GM12878 (cell line): ENCODE results near the gene PNPLA5.

Experiments
- EP300 ChIP-seq, 2 experiments: fragments of 150-350 bp in 1 of 2; IDR thresholded peaks; 2 replicates each; pipeline ENCODE4 v1.6.1; 2011 to 2012; ENCODE audit warnings: low read depth in 2 of 2, low read length in 2 of 2, borderline replicate concordance in 1 of 2, improper control_type of control experiment in 1 of 2, inconsistent platforms in 1 of 2; ENCODE audit not compliant: control insufficient read depth in 1 of 2
- EZH2 ChIP-seq: IDR thresholded peaks from 2 replicates; pipeline ENCODE4 v1.6.1; 2012; ENCODE audit warnings: low read depth, mild to moderate bottlenecking, control low read depth, inconsistent platforms, low read length, borderline replicate concordance; ENCODE audit not compliant: control insufficient read depth
- FOXK2 ChIP-seq: fragments of 450-650 bp; IDR thresholded peaks from 2 replicates; pipeline ENCODE4 v1.6.1; 2017; ENCODE audit warnings: mild to moderate bottlenecking, moderate library complexity
- FOXM1 ChIP-seq: IDR thresholded peaks from 2 replicates; pipeline ENCODE4 v1.6.1; 2012; ENCODE audit warnings: low read depth, mild to moderate bottlenecking, inconsistent platforms, low read length, moderate library complexity
- HCFC1 ChIP-seq: fragments of 150-350 bp; IDR thresholded peaks from 2 replicates; pipeline ENCODE4 v1.6.1; 2014; ENCODE audit warnings: low read length
- MTA3 ChIP-seq: IDR thresholded peaks from 2 replicates; pipeline ENCODE4 v1.6.1; 2012; ENCODE audit warnings: low read length, inconsistent platforms, borderline replicate concordance
- MYC ChIP-seq: IDR thresholded peaks from 2 replicates; pipeline ENCODE4 v1.6.1; 2011; ENCODE audit warnings: mild to moderate bottlenecking, low read length, moderate library complexity, inconsistent platforms; ENCODE audit not compliant: insufficient read depth, insufficient replicate concordance, insufficient read length, severe bottlenecking
- NR2F1 ChIP-seq: fragments of 450-650 bp; conservative IDR thresholded peaks from 2 replicates; pipeline ENCODE4 v1.6.1; 2017; ENCODE audit warnings: mild to moderate bottlenecking
- TF ChIP-seq, protein P1 (sequence below), 3 experiments: IDR thresholded peaks in 2 of 3; conservative IDR thresholded peaks in 1 of 3; 2 replicates each; pipeline ENCODE4 v1.5.1; 2011; ENCODE audit warnings: low read depth in 3 of 3, low read length in 3 of 3, mild to moderate bottlenecking in 3 of 3, control low read depth in 2 of 3, moderate library complexity in 2 of 3, inconsistent platforms in 1 of 3, mixed read lengths in 1 of 3; ENCODE audit not compliant: control insufficient read depth in 2 of 3, insufficient read depth in 1 of 3; ENCODE audit errors: extremely low read depth in 1 of 3
- TF ChIP-seq, protein P2 (sequence below): fragments of 450-650 bp; formaldehyde crosslinking; IDR thresholded peaks from 2 replicates; pipeline ENCODE4 v1.5.0; 2022; ENCODE audit warnings: mild to moderate bottlenecking, missing genetic modification characterization
- TF ChIP-seq, protein P3 (sequence below): fragments of 450-650 bp; IDR thresholded peaks from 2 replicates; pipeline ENCODE4 v1.6.1; 2014; ENCODE audit warnings: mild to moderate bottlenecking

GRCh38 chr22:43880541-43880991, 11.2 kb downstream of the PNPLA5 start:
- TF ChIP-seq HCFC1 (no peak), FOXM1 (no peak), FOXK2 (no peak), MYC (no peak), MTA3 (no peak), NR2F1 (no peak), EP300 (IDR thresholded peaks at IDR 0.05; ENCODE audit: borderline replicate concordance in 1 of 2, control insufficient read depth in 1 of 2, low read depth in 2 of 2, low read length in 2 of 2) (no peak), EZH2 (no peak)
- TF ChIP-seq, protein P1, sequence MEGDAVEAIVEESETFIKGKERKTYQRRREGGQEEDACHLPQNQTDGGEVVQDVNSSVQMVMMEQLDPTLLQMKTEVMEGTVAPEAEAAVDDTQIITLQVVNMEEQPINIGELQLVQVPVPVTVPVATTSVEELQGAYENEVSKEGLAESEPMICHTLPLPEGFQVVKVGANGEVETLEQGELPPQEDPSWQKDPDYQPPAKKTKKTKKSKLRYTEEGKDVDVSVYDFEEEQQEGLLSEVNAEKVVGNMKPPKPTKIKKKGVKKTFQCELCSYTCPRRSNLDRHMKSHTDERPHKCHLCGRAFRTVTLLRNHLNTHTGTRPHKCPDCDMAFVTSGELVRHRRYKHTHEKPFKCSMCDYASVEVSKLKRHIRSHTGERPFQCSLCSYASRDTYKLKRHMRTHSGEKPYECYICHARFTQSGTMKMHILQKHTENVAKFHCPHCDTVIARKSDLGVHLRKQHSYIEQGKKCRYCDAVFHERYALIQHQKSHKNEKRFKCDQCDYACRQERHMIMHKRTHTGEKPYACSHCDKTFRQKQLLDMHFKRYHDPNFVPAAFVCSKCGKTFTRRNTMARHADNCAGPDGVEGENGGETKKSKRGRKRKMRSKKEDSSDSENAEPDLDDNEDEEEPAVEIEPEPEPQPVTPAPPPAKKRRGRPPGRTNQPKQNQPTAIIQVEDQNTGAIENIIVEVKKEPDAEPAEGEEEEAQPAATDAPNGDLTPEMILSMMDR (IDR thresholded peaks at IDR 0.05 in 2 of 3, conservative IDR thresholded peaks at IDR 0.05 in 1 of 3; ENCODE audit: control insufficient read depth in 2 of 3, extremely low read depth in 1 of 3, insufficient read depth in 1 of 3, low read depth in 3 of 3, low read length in 3 of 3): no peak
- TF ChIP-seq, protein P2, sequence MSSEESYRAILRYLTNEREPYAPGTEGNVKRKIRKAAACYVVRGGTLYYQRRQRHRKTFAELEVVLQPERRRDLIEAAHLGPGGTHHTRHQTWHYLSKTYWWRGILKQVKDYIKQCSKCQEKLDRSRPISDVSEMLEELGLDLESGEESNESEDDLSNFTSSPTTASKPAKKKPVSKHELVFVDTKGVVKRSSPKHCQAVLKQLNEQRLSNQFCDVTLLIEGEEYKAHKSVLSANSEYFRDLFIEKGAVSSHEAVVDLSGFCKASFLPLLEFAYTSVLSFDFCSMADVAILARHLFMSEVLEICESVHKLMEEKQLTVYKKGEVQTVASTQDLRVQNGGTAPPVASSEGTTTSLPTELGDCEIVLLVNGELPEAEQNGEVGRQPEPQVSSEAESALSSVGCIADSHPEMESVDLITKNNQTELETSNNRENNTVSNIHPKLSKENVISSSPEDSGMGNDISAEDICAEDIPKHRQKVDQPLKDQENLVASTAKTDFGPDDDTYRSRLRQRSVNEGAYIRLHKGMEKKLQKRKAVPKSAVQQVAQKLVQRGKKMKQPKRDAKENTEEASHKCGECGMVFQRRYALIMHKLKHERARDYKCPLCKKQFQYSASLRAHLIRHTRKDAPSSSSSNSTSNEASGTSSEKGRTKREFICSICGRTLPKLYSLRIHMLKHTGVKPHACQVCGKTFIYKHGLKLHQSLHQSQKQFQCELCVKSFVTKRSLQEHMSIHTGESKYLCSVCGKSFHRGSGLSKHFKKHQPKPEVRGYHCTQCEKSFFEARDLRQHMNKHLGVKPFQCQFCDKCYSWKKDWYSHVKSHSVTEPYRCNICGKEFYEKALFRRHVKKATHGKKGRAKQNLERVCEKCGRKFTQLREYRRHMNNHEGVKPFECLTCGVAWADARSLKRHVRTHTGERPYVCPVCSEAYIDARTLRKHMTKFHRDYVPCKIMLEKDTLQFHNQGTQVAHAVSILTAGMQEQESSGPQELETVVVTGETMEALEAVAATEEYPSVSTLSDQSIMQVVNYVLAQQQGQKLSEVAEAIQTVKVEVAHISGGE (CRISPR knock-in tag): no peak
- TF ChIP-seq, protein P3, sequence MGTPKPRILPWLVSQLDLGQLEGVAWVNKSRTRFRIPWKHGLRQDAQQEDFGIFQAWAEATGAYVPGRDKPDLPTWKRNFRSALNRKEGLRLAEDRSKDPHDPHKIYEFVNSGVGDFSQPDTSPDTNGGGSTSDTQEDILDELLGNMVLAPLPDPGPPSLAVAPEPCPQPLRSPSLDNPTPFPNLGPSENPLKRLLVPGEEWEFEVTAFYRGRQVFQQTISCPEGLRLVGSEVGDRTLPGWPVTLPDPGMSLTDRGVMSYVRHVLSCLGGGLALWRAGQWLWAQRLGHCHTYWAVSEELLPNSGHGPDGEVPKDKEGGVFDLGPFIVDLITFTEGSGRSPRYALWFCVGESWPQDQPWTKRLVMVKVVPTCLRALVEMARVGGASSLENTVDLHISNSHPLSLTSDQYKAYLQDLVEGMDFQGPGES: no peak
